PC-9 (cell line): ENCODE data around the gene SEMA6A.

ENCODE experiments used
- EZH2 ChIP-seq: fragments of 200-600 bp; sonication (generic); IDR thresholded peaks from 2 replicates; pipeline ENCODE4 v1.8.0; 2017; ENCODE audit warnings: antibody characterized with exemption, low read depth
- TF ChIP-seq, protein P1 (sequence below): fragments of 200-600 bp; sonication (generic); conservative IDR thresholded peaks from 2 replicates; pipeline ENCODE4 v1.6.1; 2017; ENCODE audit warnings: mixed run types, antibody characterized with exemption, mild to moderate bottlenecking, moderate library complexity

DNA sequence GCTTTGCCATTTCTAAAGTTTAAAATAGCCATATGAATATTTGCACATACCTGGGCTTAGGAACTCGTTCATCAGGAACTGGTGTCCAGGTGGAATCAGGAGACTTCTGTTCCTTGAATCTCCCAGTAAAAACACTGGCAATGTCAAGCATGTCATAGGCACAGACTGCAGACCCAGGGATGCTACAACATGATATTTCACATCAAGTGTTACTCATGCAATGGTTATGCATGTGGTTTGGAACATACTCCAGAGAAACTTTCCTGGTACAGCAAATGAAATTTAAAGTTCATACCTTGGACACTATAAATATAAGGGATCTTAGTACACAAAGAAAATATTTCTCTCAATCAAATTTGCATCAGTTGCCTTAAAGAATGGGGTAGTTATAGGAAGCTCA is 92.2 kb downstream of the SEMA6A start:
- TF ChIP-seq, protein P1, sequence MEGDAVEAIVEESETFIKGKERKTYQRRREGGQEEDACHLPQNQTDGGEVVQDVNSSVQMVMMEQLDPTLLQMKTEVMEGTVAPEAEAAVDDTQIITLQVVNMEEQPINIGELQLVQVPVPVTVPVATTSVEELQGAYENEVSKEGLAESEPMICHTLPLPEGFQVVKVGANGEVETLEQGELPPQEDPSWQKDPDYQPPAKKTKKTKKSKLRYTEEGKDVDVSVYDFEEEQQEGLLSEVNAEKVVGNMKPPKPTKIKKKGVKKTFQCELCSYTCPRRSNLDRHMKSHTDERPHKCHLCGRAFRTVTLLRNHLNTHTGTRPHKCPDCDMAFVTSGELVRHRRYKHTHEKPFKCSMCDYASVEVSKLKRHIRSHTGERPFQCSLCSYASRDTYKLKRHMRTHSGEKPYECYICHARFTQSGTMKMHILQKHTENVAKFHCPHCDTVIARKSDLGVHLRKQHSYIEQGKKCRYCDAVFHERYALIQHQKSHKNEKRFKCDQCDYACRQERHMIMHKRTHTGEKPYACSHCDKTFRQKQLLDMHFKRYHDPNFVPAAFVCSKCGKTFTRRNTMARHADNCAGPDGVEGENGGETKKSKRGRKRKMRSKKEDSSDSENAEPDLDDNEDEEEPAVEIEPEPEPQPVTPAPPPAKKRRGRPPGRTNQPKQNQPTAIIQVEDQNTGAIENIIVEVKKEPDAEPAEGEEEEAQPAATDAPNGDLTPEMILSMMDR: no peak
- TF ChIP-seq EZH2: no peak
